NCI-H1930 (cell line): ENCODE measurements around the gene FBH1.
"Not testable (repeated sequence)": the region's sequence is repeated elsewhere in the genome, so short reads cannot be mapped to it uniquely, and the experiment has no call there.

Source experiments
- DNase-seq, 2 experiments: peaks; one replicate each; lab custom pipeline; 2025; lab: John Stamatoyannopoulos, UW

FBH1 gene

DNA sequence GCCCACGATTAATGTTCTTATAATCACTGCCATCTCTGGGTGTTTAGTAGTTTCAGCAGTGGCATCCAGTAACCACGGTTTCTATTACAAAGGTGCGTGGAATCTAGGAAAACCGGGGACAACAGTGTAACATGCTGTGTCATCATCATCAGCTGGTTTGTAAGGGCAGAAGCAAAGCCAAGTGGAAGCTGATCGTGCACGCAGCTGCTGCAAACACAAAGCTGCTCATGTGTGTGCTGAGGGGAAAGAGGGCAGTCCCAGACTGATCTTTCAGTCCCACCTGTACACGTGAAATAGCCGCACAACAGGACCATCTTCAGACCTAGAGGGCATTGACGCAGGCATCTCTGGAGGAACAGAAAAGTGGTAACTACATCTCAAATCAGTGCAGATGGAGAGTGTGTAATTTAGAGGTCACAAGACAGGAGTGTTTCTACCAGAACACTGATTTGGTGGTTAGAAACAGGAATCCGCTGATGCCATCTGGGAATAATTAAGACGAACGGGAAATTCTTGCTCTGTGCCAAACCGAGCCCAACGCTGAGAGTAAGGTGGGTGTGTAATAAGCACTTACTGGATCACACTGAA, 13.8 kb upstream of the FBH1 start:
- DNase-seq: no peak

- not testable (repeated sequence) for DNase-seq
These were observed 13.0 kb upstream of the FBH1 start for GRCh38 chr10:5877041-5877440.

- DNase-seq: no peak
These were observed 7.1 kb upstream of the FBH1 start for GRCh38 chr10:5882961-5883360.

DNA sequence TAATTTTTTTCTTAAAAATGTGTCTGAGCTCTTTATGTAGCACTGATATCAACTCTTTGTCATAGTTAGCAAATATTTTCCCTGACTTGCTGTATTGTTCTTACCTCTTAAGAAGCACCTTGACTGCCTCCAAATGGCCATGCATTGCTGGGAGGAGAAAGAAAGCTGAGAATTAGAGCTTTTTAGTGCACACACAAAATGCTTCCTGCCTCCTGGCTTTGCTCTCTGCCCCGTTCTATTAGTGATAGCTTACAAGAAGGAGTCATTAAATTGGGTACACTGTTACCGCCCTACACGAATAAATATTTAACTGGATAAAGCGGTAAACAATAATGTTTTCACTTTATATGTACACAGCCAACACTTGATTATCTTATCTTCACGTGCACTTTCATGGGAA, 4.4 kb upstream of the FBH1 start:
- DNase-seq: no peak

DNA sequence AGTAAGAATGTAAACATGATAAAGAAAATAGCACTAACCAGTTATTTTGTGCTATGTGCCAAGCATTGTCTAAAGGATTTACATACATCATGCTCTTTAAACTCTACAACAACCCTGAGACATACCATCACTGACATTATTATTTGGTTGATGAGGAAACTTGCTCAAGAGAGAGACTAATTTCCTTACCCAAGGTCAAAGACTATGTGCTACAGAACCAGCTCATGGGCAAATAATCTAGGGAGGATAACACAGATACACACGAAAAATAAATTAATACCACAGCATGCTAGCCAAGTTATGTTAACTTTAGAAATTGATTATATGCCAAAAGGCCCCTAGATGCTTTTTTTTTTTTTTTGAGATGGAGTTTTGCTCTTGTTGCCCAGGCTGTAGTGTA, 3.0 kb upstream of the FBH1 start:
- DNase-seq: no peak

DNA sequence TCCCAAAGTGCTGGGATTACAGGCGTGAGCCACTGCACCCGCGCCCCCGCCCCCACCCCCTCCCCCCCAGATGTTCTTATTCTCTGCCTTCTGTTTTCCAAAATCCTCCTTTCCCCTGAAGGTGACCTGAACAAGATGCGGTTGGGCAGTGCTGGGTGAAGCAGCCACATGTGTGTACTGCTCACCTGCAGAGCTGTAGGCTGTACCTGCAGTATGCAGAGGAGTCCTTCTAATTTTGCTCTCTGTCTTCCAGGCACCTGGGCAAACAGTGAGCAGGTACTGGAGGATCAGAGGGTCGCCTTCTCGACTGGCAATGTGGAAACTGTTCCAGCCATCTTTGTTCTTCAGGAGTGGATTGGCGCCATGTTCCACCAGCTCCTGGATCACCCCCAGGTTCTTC, 2.4 kb upstream of the FBH1 start:
- no peak for DNase-seq

- no peak for DNase-seq
These were observed 1.7 kb upstream of the FBH1 start for GRCh38 chr10:5888351-5888750.

DNA sequence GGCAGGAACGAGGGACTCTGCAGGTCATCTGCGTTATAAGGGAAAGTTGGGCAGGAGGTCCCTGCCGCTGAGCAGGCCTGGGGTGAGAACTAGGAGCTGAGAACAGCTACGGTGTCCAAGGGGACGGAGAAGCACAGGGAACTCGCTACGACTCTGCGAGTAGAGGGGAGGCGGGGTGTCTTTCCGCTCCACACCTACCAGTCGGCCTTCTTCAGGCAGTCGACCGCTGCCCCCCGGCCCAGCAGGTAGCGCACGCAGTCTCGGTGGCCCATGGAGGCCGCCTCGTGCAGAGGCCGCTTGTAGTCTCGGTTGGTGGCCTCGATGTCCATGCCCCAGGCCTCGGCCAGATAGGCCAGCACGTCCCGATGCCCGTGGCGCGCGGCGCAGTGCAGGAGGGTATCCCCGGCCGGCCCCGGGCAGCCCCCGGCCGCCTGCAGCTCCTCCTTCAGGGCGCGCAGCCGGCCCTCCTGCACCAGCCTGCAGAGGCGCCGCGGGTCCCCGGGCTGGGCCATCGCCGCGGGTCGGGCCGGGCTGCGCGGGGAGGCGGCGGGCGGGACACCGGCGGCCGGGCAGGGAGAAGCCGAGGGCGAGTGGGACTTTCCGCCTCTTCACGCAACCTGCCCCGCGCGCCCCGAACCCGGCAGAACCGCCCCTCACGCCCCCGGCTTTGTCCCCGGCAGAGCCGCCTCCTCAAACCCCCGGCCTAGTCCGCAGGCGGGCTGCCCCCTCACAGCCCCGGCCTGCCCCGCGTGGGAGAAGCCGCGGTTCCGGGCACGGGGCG, 1.0 kb upstream of the FBH1 start:
- no peak for DNase-seq

- DNase-seq: no peak
These were observed 441 bp downstream of the FBH1 start for GRCh38 chr10:5890452-5890915.

GRCh38 chr10:5891009-5891408, 966 bp downstream of the FBH1 start:
- DNase-seq: no peak

- DNase-seq: no peak
These were observed 2.0 kb downstream of the FBH1 start for GRCh38 chr10:5892007-5892406.

GRCh38 chr10:5893321-5893720, 3.3 kb downstream of the FBH1 start:
- no peak for DNase-seq

DNA sequence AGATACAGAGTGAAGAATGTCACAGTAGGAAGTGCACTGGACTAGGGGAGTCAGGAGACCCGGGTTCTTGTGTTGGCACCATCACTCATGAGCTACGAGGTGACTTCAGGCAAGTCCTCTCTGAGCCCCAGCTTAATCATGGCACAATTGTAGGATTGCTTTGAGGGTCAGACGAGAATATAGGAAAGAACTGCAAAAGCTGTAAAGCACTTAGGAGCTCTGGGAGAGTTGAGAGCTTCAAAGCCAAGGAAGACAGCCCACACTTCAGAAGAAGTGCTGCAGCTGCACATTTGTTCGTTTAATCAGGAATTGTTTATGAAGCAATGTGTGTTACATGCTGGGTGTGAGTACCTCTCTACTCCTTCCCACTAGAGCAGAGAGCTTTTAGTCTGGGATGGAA, 4.4 kb downstream of the FBH1 start:
- DNase-seq: no peak

GRCh38 chr10:5894873-5895272, 4.8 kb downstream of the FBH1 start:
- no peak for DNase-seq

DNA sequence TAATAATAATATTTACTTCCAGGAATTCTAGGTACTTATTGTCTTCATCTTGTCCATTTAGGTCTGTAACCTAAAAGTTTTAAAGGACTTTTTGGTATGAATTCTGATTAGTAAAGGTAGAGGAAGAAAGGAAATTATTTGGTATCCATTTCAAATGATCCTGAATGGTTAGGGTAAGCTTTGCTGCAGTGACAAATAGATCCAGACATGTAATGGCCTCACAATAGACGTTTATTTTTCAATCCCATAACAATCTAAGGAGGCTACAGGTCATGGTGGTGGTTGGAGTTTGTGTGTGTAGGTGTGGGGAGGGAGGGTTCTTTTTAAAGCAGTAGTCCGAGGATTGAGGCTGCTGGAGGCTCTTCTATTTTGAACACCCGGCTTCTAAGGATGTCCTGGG, 5.3 kb downstream of the FBH1 start:
- DNase-seq: no peak

- no peak for DNase-seq
These were observed 5.8 kb downstream of the FBH1 start for GRCh38 chr10:5895804-5896203.

- DNase-seq: no peak
These were observed 6.4 kb downstream of the FBH1 start for GRCh38 chr10:5896208-5897052.

GRCh38 chr10:5897053-5897340, 7.0 kb downstream of the FBH1 start:
- DNase-seq: no peak

- no peak for DNase-seq
These were observed 7.5 kb downstream of the FBH1 start for GRCh38 chr10:5897504-5897903.

GRCh38 chr10:5898163-5898562, 8.1 kb downstream of the FBH1 start:
- DNase-seq: no peak

DNA sequence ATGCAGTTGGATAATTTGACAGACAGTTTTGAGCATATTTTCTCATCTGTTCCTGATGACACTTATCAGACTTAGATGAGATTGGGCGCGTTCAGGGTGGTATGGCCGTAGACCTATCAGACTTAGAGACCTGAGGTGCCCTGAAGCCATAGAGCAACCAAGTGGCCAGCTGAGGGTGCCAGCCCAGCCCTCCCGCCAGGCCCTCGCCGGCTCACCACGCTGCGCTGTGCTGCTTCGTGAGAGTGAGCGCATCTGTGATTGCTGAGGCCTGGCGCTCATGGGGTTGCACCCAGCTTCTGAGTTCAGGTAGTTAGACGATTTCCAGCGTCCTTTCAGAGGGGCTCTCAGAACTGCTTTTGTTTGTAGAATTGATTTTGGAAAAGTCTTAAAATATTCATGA, 10.2 kb downstream of the FBH1 start:
- no peak for DNase-seq

- no peak for DNase-seq
These were observed 12.7 kb downstream of the FBH1 start for GRCh38 chr10:5902511-5903274.
